Body of pancreas (tissue), 4 donors: ENCODE results near the gene IQCK.

Experiments
- POLR2A ChIP-seq, 3 donors: fragments of 450-650 bp; IDR thresholded peaks; one replicate each; pipeline ENCODE4 v1.6.1; 2016; ENCODE audit warnings: antibody characterized with exemption in 3 of 3, mild to moderate bottlenecking in 2 of 3
- TF ChIP-seq, protein P1 (sequence below), 7 experiments: fragments of 450-650 bp in 4 of 7; fragments of 200-600 bp in 3 of 7; sonication (generic) in 3 of 7; IDR thresholded peaks; one replicate each; pipeline ENCODE4 v1.5.1; 2016 to 2019; ENCODE audit warnings: antibody characterized with exemption in 7 of 7

DNA sequence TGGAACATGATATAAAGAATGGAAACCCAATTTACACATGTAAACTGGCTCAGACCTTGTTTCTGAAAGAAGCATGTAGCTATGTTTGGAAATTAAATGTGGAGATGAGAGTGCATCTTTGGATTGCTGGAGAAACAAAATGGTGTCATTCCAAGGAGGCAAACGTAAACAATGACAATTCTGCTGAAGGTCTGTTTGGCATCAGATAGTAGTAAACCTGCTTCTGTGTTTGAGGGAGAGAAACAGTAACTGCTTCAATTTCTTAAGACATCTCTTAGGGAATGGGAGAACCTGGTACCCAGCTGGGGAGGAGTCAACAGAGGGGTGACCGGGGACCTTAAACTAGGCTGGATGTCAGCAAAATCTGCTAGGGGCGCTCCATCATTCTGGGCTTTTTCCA, 143.1 kb downstream of the IQCK start:
- TF ChIP-seq, protein P1, sequence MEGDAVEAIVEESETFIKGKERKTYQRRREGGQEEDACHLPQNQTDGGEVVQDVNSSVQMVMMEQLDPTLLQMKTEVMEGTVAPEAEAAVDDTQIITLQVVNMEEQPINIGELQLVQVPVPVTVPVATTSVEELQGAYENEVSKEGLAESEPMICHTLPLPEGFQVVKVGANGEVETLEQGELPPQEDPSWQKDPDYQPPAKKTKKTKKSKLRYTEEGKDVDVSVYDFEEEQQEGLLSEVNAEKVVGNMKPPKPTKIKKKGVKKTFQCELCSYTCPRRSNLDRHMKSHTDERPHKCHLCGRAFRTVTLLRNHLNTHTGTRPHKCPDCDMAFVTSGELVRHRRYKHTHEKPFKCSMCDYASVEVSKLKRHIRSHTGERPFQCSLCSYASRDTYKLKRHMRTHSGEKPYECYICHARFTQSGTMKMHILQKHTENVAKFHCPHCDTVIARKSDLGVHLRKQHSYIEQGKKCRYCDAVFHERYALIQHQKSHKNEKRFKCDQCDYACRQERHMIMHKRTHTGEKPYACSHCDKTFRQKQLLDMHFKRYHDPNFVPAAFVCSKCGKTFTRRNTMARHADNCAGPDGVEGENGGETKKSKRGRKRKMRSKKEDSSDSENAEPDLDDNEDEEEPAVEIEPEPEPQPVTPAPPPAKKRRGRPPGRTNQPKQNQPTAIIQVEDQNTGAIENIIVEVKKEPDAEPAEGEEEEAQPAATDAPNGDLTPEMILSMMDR (IDR thresholded peaks at IDR 0.05): no peak
- no peak for TF ChIP-seq POLR2A (IDR thresholded peaks at IDR 0.05)
